ENCODE data around the gene ACAP2.
"Not testable (repeated sequence)": the region's sequence is repeated elsewhere in the genome, so short reads cannot be mapped to it uniquely, and the experiment has no call there.

ACAP2 gene

GRCh38 chr3:195240171-195240701, 202.6 kb downstream of the ACAP2 start:
- no peak for FAIRE-seq

- no peak for FAIRE-seq
These were observed 203.7 kb downstream of the ACAP2 start for GRCh38 chr3:195239121-195239520.

- no peak for FAIRE-seq
These were observed 204.2 kb downstream of the ACAP2 start for GRCh38 chr3:195238586-195239118.

GRCh38 chr3:195238081-195238571, 204.7 kb downstream of the ACAP2 start:
- FAIRE-seq: no peak

GRCh38 chr3:195236801-195237570, 205.8 kb downstream of the ACAP2 start:
- FAIRE-seq: no peak

- FAIRE-seq: no peak
These were observed 206.6 kb downstream of the ACAP2 start for GRCh38 chr3:195236076-195236798.

- FAIRE-seq: no peak
These were observed 212.6 kb downstream of the ACAP2 start for GRCh38 chr3:195230244-195230643.

GRCh38 chr3:195228886-195229285, 213.9 kb downstream of the ACAP2 start:
- not testable (repeated sequence) for FAIRE-seq

- no peak for FAIRE-seq
These were observed 214.9 kb downstream of the ACAP2 start for GRCh38 chr3:195227871-195228270.

- no peak for FAIRE-seq
These were observed 215.8 kb downstream of the ACAP2 start for GRCh38 chr3:195226900-195227447.

- FAIRE-seq: no peak
These were observed 216.4 kb downstream of the ACAP2 start for GRCh38 chr3:195226445-195226844.

GRCh38 chr3:195224980-195225580, 217.7 kb downstream of the ACAP2 start:
- no peak for FAIRE-seq

Measured in colon (tissue), 2 donors.